Ascending aorta (tissue), 2 donors: ENCODE measurements around the gene CCDC137. TPM values are rescaled to one million over a fixed set of nuclear protein-coding genes. Genes with fewer than 3 reads are reported as not detected.
A peak's percentile ranks its signal among the peaks of the same experiment; 100 is the strongest.

Experiments
- DNase-seq, 2 donors: peaks; one replicate each; pipeline ENCODE4 v3.0.0-alpha.2; 2019; ENCODE audit warnings: low spot score in 2 of 2
- H3K27ac ChIP-seq, 2 donors: fragments of 200-600 bp; sonication (generic); one replicate each; pipeline ENCODE4 v1.5.1; 2016 to 2017; ENCODE audit warnings: mild to moderate bottlenecking in 1 of 2
- H3K27me3 ChIP-seq: fragments of 200-600 bp; sonication (generic); one replicate; pipeline ENCODE4 v1.5.1; 2017
- H3K36me3 ChIP-seq, 2 donors: fragments of 200-600 bp; sonication (generic); one replicate each; pipeline ENCODE4 v1.5.1; 2016
- H3K4me1 ChIP-seq, 2 donors: fragments of 200-600 bp; sonication (generic); one replicate each; pipeline ENCODE4 v1.5.1; 2016 to 2017; ENCODE audit warnings: mild to moderate bottlenecking in 1 of 2
- H3K4me3 ChIP-seq, 2 donors: fragments of 200-600 bp; sonication (generic); one replicate each; pipeline ENCODE4 v1.5.1; 2016 to 2017; ENCODE audit warnings: mild to moderate bottlenecking in 1 of 2
- H3K9me3 ChIP-seq, 2 donors: fragments of 200-600 bp; sonication (generic); one replicate each; pipeline ENCODE4 v1.5.1; 2016
- CTCF ChIP-seq, 3 experiments: fragments of 200-600 bp in 2 of 3; fragments of 450-650 bp in 1 of 3; sonication (generic) in 2 of 3; IDR thresholded peaks; one replicate each; pipeline ENCODE4 v1.5.1; 2016 to 2019; ENCODE audit warnings: antibody characterized with exemption in 3 of 3, mild to moderate bottlenecking in 1 of 3, moderate library complexity in 1 of 3
- intact Hi-C: fragments of 100-400 bp; cut with DNase I; formaldehyde crosslinking; loops from one replicate; pipeline ENCODE4 v1.15.1; 2023
- total RNA-seq: library from RNA; depleted of rRNA; stranded (reverse); fragments of >200 nt; gene quantifications from one replicate; pipeline ENCODE4 v1.1.0, GENCODE V29; 2016

Gene CCDC137
- total RNA-seq, 1 donor from 2014 or later: 15.8 TPM

GRCh38 chr17:81707725-81708646, 41.4 kb downstream of the CCDC137 start:
- intact Hi-C loops: no loop called here
- no peak for DNase-seq
- peaks cover 16 to 19% of the 10 kb centered on the region in 2 donors for H3K36me3 ChIP-seq
- H3K27ac ChIP-seq: no peak overlapping the region
- H3K4me3 ChIP-seq: no peak overlapping the region
- no peaks in the 10 kb centered on the region for H3K27me3 ChIP-seq
- TF ChIP-seq CTCF (IDR thresholded peaks at IDR 0.05): no peak
- H3K4me1 ChIP-seq: peaks cover 12 to 21% of the 10 kb centered on the region in 2 donors
- no peaks in the 10 kb centered on the region for H3K9me3 ChIP-seq

GRCh38 chr17:81708739-81709185, 42.2 kb downstream of the CCDC137 start:
- H3K9me3 ChIP-seq: no peaks in the 10 kb centered on the region
- H3K4me1 ChIP-seq: peaks cover 12 to 21% of the 10 kb centered on the region in 2 donors
- no peak overlapping the region for H3K27ac ChIP-seq
- H3K27me3 ChIP-seq: no peaks in the 10 kb centered on the region
- intact Hi-C loops: no loop called here
- DNase-seq: no peak
- no peak overlapping the region for H3K4me3 ChIP-seq
- TF ChIP-seq CTCF (IDR thresholded peaks at IDR 0.05): no peak
- peaks cover 16 to 19% of the 10 kb centered on the region in 2 donors for H3K36me3 ChIP-seq

- no peak overlapping the region for H3K27ac ChIP-seq
- peaks cover 7 to 13% of the 10 kb centered on the region in 2 donors for H3K4me1 ChIP-seq
- H3K27me3 ChIP-seq: no peaks in the 10 kb centered on the region
- peaks cover 16 to 19% of the 10 kb centered on the region in 2 donors for H3K36me3 ChIP-seq
- H3K9me3 ChIP-seq: no peaks in the 10 kb centered on the region
- intact Hi-C loops: no loop called here
- no peak for TF ChIP-seq CTCF (IDR thresholded peaks at IDR 0.05)
- peak overlapping the region; percentile 81 to 82 for H3K4me3 ChIP-seq
- DNase-seq: no peak
These were observed 44.2 kb downstream of the CCDC137 start for GRCh38 chr17:81710514-81711308.

- Histone ChIP-seq H3K4me3 (peak within 1 kb of the TSS; percentile 81 to 82), H3K27me3 (no peaks in the 10 kb centered on the region), H3K27ac (peak within 1 kb of the TSS in 1 of 2 donors; percentile 11), H3K36me3 (peaks cover 9 to 12% of the 10 kb centered on the region in 2 donors), H3K9me3 (no peaks in the 10 kb centered on the region), H3K4me1 (peaks cover 7 to 13% of the 10 kb centered on the region in 2 donors)
- peak in 1 of 3 experiments; percentile 40 for TF ChIP-seq CTCF (IDR thresholded peaks at IDR 0.05)
- DNase-seq: peak; percentile 27 to 81
- intact Hi-C loops: loop anchor here (1.0 kb wide), 1 partner anchor 46 kb away; the partner anchor contains the start of genes CCDC137 and OXLD1
These were observed 45.4 kb downstream of the CCDC137 start, which contains the start of gene SLC25A10 for GRCh38 chr17:81711814-81712467. Gene SLC25A10, plus strand, starts transcription at chr17:81712284. Its CDS starts 143 bp downstream, at chr17:81712427.

- H3K4me3 ChIP-seq: peak overlapping the region; percentile 81 to 82
- H3K36me3 ChIP-seq: peaks cover 5 to 6% of the 10 kb centered on the region in 2 donors
- no peaks in the 10 kb centered on the region for H3K27me3 ChIP-seq
- H3K9me3 ChIP-seq: no peaks in the 10 kb centered on the region
- intact Hi-C loops: loop anchor here (1.0 kb wide), 1 partner anchor 46 kb away; the partner anchor contains the start of genes CCDC137 and OXLD1
- H3K4me1 ChIP-seq: peaks cover 7 to 13% of the 10 kb centered on the region in 2 donors
- peak in 1 of 3 experiments; percentile 7 for TF ChIP-seq CTCF (IDR thresholded peaks at IDR 0.05)
- DNase-seq: no peak
- no peak overlapping the region for H3K27ac ChIP-seq
These were observed 46.0 kb downstream of the CCDC137 start for GRCh38 chr17:81712468-81713003.
